Measurements from ENCODE around the gene UNC80.

- TF ChIP-seq POLR2A (IDR thresholded peaks at IDR 0.05; ENCODE audit: extremely low read depth, insufficient read length) (no peak), CTCF (IDR thresholded peaks at IDR 0.05; ENCODE audit: low read depth, low read length) (no peak), MAX (IDR thresholded peaks at IDR 0.05; ENCODE audit: low read depth, low read length) (no peak), MYC (IDR thresholded peaks at IDR 0.05; ENCODE audit: low read depth, low read length) (no peak)
Observed at GRCh38 chr2:210007895-210008294, 236.3 kb downstream of the UNC80 start.
